Spleen (tissue), 11 donors: ENCODE data around the gene MPV17L2. TPM values are rescaled to one million over a fixed set of nuclear protein-coding genes. Genes with fewer than 3 reads are reported as not detected.
A peak's percentile ranks its signal among the peaks of the same experiment; 100 is the strongest.

Source experiments
- DNase-seq: peaks from one replicate; pipeline ENCODE4 v3.0.0-alpha.2; 2020
- H3K27ac ChIP-seq, 8 donors: fragments of 200-600 bp; sonication (generic) in 7 of 8; 1 replicate in 4 of 8; 2 replicates in 4 of 8; pipeline versions ENCODE4 v1.5.0 to v1.8.0; 2016 to 2021; ENCODE audit warnings: inconsistent platforms in 4 of 8, mild to moderate bottlenecking in 4 of 8, moderate library complexity in 1 of 8
- H3K27me3 ChIP-seq, 7 donors: fragments of 200-600 bp; sonication (generic) in 6 of 7; replicated peaks in 1 of 7; 1 replicate in 4 of 7; 2 replicates in 3 of 7; pipeline versions ENCODE4 v1.5.0 to v1.8.0; 2016 to 2021; ENCODE audit warnings: inconsistent platforms in 3 of 7, mild to moderate bottlenecking in 1 of 7
- H3K36me3 ChIP-seq, 6 donors: fragments of 200-600 bp; sonication (generic) in 5 of 6; 1 replicate in 4 of 6; 2 replicates in 2 of 6; pipeline versions ENCODE4 v1.5.0 to v1.8.0; 2016 to 2021; ENCODE audit warnings: inconsistent platforms in 2 of 6
- H3K4me1 ChIP-seq, 6 donors: fragments of 200-600 bp; sonication (generic) in 5 of 6; 1 replicate in 3 of 6; 2 replicates in 3 of 6; pipeline versions ENCODE4 v1.5.0 to v1.8.0; 2016 to 2021; ENCODE audit warnings: inconsistent platforms in 3 of 6
- H3K4me3 ChIP-seq, 8 donors: fragments of 200-600 bp; sonication (generic) in 7 of 8; 1 replicate in 4 of 8; 2 replicates in 4 of 8; pipeline versions ENCODE4 v1.5.0 to v1.8.0; 2016 to 2021; ENCODE audit warnings: inconsistent platforms in 4 of 8, mild to moderate bottlenecking in 4 of 8, moderate library complexity in 2 of 8
- H3K9me3 ChIP-seq, 8 donors: fragments of 200-600 bp; sonication (generic) in 7 of 8; 1 replicate in 4 of 8; 2 replicates in 4 of 8; pipeline versions ENCODE4 v1.5.0 to v1.8.0; 2016 to 2021; ENCODE audit warnings: inconsistent platforms in 4 of 8
- POLR2A ChIP-seq, 3 donors: fragments of 450-650 bp; IDR thresholded peaks; one replicate each; pipeline ENCODE4 v1.5.1; 2017; ENCODE audit warnings: antibody characterized with exemption in 3 of 3, mild to moderate bottlenecking in 1 of 3
- POLR2AphosphoS5 ChIP-seq, 3 donors: sonication (generic); formaldehyde crosslinking; IDR thresholded peaks; one replicate each; pipeline ENCODE4 v1.5.1; 2017; ENCODE audit warnings: antibody characterized with exemption in 3 of 3
- WGBS, 5 donors: extraction: QIAGEN DNeasy Blood & Tissue Kit in 3 of 5; methylation state at CpG; one replicate each; pipeline versions ENCODE4 v1.1.5 to v1.1.7; 2013 to 2018; 5-methylcytosine and 5-hydroxymethylcytosine counted together
- intact Hi-C: fragments of 100-400 bp; cut with DNase I; formaldehyde crosslinking; loops from one replicate; pipeline ENCODE4 v1.15.0; 2023; ENCODE audit warnings: low total_unique reads
- polyA plus RNA-seq, 3 donors: library from polyadenylated mRNA; stranded (reverse); fragments of 200-250 nt; gene quantifications; one replicate each; pipeline ENCODE4 v1.2.1, GENCODE V29; 2013
- total RNA-seq, 7 donors: library from RNA; depleted of rRNA in 3 of 7; stranded (reverse); fragments of >200 nt in 3 of 7; fragmentation: NEBNext Ultra II Directional in 4 of 7; extraction: Animal tissue kit (Norgen Biotek cat#: 25700) in 4 of 7; gene quantifications; one replicate each; pipeline versions ENCODE4 v1.1.0 to v1.2.1, GENCODE V29; 2016 to 2021
- TF ChIP-seq, protein P1 (sequence below), 11 experiments: fragments of 200-600 bp in 7 of 11; fragments of 450-650 bp in 4 of 11; sonication (generic) in 4 of 11; IDR thresholded peaks in 8 of 11; conservative IDR thresholded peaks in 3 of 11; 1 replicate in 7 of 11; 2 replicates in 4 of 11; pipeline versions ENCODE4 v1.4.0 to v1.8.0; 2016 to 2021; ENCODE audit warnings: antibody characterized with exemption in 11 of 11, inconsistent platforms in 4 of 11, mild to moderate bottlenecking in 1 of 11
- donor health status: healthy with polysubstance abuse.
- donor health status: DM: no; HTN: no; CAD: no; lungs with moderate emphysema.
- donor health status: DM: no; HTN: no; CAD: no.
- donor health status: Bipolar disorder and iron deficiency.
- donor health status: healthy.
- donor health status: DM: no; HTN: no; CAD: no.
- donor health status: DM: yes; HTN: yes; CAD: no.

MPV17L2 gene
- total and polyA plus RNA-seq, 10 donors: 7.8 to 15.4 (median 11.5) TPM

DNA sequence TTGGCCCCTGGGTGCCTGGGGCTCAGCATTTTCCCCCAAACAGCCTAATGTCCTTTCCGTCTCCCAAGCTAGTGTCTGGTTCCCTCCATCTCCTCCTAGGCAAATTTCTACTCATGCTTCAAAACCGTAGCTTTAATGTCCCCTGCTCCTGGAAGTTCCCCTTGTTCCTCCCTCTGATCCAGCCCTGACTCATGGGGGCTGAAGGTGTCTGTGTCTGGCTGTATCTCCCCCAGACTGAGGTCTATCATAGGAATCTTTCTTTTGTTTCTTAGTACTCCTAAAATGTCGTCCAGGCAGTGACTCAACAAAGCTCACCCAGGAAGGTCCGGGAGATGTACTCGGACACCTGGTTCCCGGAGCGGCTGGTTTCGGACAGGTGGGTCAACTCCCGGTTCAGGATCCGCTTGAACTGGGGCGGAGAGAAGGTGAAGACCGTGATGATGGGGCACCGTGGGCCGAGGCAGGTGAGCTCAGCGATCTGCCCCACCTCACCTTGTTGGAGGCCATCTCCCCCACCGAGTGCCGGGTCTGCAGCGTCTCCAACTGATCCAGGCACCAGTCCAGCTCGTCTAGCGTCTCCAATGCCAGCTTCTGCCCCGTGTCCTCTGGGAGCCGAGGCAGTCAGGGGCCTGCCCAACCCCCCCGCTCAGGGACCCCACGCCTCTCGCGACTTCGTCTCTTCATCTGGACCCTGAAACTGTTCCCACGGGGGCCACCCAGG lies 27.1 kb downstream of the MPV17L2 start:
- WGBS, 5 donors: 70 to 77% (median 74%) methylated on average over 27 to 28 of the region's 28 CpGs
- intact Hi-C loops: no loop called here
- no peak for DNase-seq
- H3K9me3 ChIP-seq: no peaks in the 10 kb centered on the region
- H3K36me3 ChIP-seq: no peaks in the 10 kb centered on the region
- no peak overlapping the region for H3K27ac ChIP-seq
- H3K4me1 ChIP-seq: peaks cover 5 to 22% (median 15%) of the 10 kb centered on the region in 6 donors
- H3K27me3 ChIP-seq: peaks cover 0 to 56% (median 24%) of the 10 kb centered on the region in 7 donors
- H3K4me3 ChIP-seq: no peak overlapping the region
- TF ChIP-seq POLR2AphosphoS5 (IDR thresholded peaks at IDR 0.05): no peak

- no peak overlapping the region for H3K4me3 ChIP-seq
- no peak overlapping the region for H3K27ac ChIP-seq
- peaks cover 3 to 63% (median 31%) of the 10 kb centered on the region in 7 donors for H3K27me3 ChIP-seq
- intact Hi-C loops: no loop called here
- WGBS, 5 donors: 10 to 16% (median 12%) methylated on average over 11 to 33 of the region's 33 CpGs
- H3K4me1 ChIP-seq: peaks cover 12 to 28% (median 22%) of the 10 kb centered on the region in 6 donors
- no peaks in the 10 kb centered on the region for H3K9me3 ChIP-seq
- no peak for DNase-seq
- no peak for TF ChIP-seq POLR2A (IDR thresholded peaks at IDR 0.05)
- no peaks in the 10 kb centered on the region for H3K36me3 ChIP-seq
Observed at GRCh38 chr19:18220632-18221275, 27.7 kb downstream of the MPV17L2 start.

DNA sequence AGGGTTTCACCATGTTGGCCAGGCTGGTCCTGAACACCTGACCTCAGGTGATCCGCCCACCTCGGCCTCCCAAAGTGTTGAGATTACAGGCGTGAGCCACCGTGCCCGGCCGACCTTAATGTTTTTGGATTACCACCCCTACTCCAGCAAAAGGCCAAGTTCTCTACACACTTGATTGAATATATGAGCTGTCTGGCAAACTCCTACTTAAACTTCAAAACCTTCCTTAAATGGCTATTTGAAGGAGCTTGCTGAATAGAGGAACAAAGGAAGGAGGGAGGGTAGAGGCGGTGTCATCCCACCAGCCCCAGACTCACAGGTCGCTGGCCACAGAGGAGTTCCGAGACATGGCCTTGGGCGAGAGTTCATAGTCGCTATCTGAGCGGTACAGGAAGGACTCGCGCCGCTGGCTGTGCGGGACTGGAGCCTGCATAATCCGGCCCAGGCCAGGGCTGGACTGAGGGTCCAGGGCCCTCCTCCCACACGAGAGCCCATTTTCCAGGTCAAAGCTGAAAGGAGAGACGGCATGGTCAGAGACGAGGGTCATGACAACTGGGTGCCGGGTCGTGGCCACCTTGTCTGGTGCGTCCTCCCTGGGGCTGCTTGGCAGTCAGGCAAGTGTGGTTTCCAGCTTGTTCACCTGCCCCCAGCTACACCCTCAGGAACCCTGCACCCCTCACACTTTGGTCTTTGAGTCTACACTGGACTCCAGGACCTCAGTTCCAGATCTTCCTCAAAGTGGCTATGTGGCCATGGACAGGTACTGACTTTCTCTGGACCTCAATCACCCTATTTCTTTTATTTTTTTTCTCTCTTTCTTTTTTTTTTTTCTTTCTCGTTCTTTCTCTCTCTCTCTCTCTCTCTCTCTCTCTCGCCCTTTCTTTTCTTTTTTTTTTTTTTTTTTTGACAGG lies 29.1 kb downstream of the MPV17L2 start:
- 72 to 82% (median 79%) methylated on average over 21 to 25 of the region's 25 CpGs for WGBS, 5 donors
- H3K36me3 ChIP-seq: no peaks in the 10 kb centered on the region
- H3K27me3 ChIP-seq: peaks cover 3 to 76% (median 44%) of the 10 kb centered on the region in 7 donors
- H3K4me3 ChIP-seq: no peak overlapping the region
- H3K27ac ChIP-seq: no peak overlapping the region
- TF ChIP-seq, protein P1, sequence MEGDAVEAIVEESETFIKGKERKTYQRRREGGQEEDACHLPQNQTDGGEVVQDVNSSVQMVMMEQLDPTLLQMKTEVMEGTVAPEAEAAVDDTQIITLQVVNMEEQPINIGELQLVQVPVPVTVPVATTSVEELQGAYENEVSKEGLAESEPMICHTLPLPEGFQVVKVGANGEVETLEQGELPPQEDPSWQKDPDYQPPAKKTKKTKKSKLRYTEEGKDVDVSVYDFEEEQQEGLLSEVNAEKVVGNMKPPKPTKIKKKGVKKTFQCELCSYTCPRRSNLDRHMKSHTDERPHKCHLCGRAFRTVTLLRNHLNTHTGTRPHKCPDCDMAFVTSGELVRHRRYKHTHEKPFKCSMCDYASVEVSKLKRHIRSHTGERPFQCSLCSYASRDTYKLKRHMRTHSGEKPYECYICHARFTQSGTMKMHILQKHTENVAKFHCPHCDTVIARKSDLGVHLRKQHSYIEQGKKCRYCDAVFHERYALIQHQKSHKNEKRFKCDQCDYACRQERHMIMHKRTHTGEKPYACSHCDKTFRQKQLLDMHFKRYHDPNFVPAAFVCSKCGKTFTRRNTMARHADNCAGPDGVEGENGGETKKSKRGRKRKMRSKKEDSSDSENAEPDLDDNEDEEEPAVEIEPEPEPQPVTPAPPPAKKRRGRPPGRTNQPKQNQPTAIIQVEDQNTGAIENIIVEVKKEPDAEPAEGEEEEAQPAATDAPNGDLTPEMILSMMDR (IDR thresholded peaks at IDR 0.05 in 8 of 11, conservative IDR thresholded peaks at IDR 0.05 in 3 of 11): no peak
- TF ChIP-seq POLR2AphosphoS5 (IDR thresholded peaks at IDR 0.05): peak in 1 of 3 donors; percentile 30
- H3K4me1 ChIP-seq: peaks cover 18 to 41% (median 30%) of the 10 kb centered on the region in 6 donors
- DNase-seq: no peak
- no peaks in the 10 kb centered on the region for H3K9me3 ChIP-seq
- intact Hi-C loops: no loop called here

DNA sequence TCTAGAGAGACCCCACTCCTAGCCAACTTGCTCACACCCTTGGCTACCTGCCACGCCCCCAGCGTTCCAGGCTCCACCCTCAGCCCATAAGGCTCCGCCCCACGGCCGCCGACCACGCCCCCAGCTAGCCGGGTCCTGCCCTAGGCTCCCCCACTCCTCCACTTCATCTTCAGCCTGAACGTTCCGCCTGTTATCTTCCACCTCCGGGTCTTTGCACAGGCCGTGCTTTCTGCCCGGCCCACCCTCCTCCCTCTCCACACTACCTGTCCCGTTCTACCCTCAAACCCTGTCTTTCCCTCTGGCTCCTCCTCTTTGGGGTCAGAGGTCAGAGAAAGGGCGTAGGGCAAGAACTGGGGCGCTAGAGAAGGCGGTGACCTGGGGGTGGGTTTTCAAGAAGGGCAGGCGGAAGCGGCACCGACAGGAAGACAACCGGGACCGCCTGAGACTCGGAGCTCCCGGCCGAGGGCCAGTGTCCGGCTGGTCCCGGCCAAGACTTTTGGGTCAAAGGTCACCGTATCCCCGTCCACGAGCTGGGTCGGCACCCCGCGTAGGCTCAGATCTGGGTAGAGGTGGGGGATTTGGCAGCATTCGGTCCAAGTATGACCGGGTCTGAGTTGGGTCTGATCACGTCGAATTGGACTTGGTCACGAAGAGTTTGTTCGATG lies 31.0 kb downstream of the MPV17L2 start:
- TF ChIP-seq POLR2A (IDR thresholded peaks at IDR 0.05) (no peak), POLR2AphosphoS5 (IDR thresholded peaks at IDR 0.05) (peak; percentile 35 to 64 (median 36))
- TF ChIP-seq, protein P1 (IDR thresholded peaks at IDR 0.05 in 8 of 11, conservative IDR thresholded peaks at IDR 0.05 in 3 of 11): no peak
- Histone ChIP-seq H3K36me3 (no peaks in the 10 kb centered on the region), H3K4me3 (peak overlapping the region in 7 of 8 donors; percentile 24 to 70 (median 38)), H3K4me1 (peaks cover 18 to 41% (median 30%) of the 10 kb centered on the region in 6 donors), H3K27me3 (peaks cover 3 to 95% (median 56%) of the 10 kb centered on the region in 7 donors), H3K9me3 (no peaks in the 10 kb centered on the region), H3K27ac (peak overlapping the region in 7 of 8 donors; percentile 49 to 80 (median 65))
- intact Hi-C loops: no loop called here
- peak; percentile 85 for DNase-seq
- 7 to 11% (median 9%) methylated on average over 30 to 39 of the region's 39 CpGs for WGBS, 5 donors
